ENCODE measurements around the gene SLC25A34. TPM values are rescaled to one million over a fixed set of nuclear protein-coding genes. Genes with fewer than 3 reads are reported as not detected.

The SLC25A34 gene
- total RNA-seq, 4 donors from 2014 or later, result 7.8 to 17.2 (median 13.8) TPM

DNA sequence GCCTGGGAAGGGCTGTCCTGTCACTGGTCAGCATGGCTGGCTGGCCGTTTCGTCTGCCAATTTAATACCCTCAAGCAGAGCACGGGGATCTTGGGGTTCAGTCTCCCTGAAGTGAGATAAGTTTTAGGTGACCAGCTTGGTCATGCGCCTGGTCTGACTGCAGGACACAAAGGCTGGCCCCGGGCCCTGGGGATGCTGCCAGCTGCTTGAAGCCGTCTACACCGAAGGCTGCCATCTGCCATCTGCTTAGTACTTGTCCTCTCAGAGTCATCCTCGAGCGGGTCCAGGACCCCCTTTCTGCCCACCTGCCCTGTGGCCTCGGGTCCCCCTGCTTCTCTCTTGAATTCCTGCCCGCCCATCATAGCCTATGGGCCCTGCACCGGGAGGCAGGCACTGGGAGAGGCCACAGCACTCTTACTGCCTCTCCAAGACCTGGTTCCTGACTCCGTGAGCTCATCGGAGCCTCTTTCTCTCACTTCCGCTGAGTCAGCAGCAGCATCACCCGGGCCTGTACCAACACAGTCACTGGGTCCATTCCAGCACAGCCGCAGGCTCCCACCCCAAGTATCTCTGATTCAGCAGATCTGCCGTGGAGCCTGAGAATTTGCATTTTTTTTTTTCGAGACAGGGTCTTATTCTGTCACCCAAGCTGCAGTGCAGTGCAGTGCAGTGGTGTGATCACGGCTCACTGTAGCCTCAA, 29.6 kb downstream of the SLC25A34 start:
- intact Hi-C loops (cut with DNase I; ENCODE audit: low total_unique reads), result no loop called here
- H3K27me3 ChIP-seq, result peaks cover 2 to 5% (median 4%) of the 10 kb centered on the region in 3 donors
- DNase-seq, result no peak
- no peak overlapping the region for H3K4me3 ChIP-seq
- no peaks in the 10 kb centered on the region for H3K4me1 ChIP-seq
- H3K9me3 ChIP-seq, result no peaks in the 10 kb centered on the region
- in situ Hi-C loops (cut with MboI; ENCODE audit: low sequenced_read_pairs in 4 of 4), result no loop called here
- H3K36me3 ChIP-seq, result no peaks in the 10 kb centered on the region
- no peak for ATAC-seq
- no peak overlapping the region for H3K27ac ChIP-seq
- TF ChIP-seq, protein P1, sequence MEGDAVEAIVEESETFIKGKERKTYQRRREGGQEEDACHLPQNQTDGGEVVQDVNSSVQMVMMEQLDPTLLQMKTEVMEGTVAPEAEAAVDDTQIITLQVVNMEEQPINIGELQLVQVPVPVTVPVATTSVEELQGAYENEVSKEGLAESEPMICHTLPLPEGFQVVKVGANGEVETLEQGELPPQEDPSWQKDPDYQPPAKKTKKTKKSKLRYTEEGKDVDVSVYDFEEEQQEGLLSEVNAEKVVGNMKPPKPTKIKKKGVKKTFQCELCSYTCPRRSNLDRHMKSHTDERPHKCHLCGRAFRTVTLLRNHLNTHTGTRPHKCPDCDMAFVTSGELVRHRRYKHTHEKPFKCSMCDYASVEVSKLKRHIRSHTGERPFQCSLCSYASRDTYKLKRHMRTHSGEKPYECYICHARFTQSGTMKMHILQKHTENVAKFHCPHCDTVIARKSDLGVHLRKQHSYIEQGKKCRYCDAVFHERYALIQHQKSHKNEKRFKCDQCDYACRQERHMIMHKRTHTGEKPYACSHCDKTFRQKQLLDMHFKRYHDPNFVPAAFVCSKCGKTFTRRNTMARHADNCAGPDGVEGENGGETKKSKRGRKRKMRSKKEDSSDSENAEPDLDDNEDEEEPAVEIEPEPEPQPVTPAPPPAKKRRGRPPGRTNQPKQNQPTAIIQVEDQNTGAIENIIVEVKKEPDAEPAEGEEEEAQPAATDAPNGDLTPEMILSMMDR (IDR thresholded peaks at IDR 0.05 in 4 of 5, conservative IDR thresholded peaks at IDR 0.05 in 1 of 5), result no peak
- no peak for TF ChIP-seq POLR2A (IDR thresholded peaks at IDR 0.05)

DNA sequence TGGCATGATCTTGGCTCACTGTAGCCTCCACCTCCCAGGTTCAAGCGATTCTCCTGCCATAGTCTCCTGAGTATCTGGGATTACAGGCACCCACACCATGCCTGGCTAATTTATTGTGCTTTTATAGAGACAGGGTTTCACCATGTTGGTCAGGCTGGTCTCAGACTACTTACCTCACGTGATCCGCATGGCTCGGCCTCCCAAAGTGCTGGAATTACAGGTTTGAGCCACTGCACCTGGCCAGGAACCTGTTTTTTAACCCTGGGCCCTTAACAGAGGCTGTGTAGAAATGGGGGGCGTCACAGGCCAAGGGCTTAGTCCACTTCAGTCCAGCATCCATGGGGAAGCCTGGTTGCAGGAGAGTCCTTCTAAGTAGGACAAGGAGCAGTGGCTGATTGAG, 31.9 kb downstream of the SLC25A34 start:
- ATAC-seq, result no peak
- Histone ChIP-seq H3K27me3 (no peaks in the 10 kb centered on the region), H3K36me3 (no peaks in the 10 kb centered on the region)

DNA sequence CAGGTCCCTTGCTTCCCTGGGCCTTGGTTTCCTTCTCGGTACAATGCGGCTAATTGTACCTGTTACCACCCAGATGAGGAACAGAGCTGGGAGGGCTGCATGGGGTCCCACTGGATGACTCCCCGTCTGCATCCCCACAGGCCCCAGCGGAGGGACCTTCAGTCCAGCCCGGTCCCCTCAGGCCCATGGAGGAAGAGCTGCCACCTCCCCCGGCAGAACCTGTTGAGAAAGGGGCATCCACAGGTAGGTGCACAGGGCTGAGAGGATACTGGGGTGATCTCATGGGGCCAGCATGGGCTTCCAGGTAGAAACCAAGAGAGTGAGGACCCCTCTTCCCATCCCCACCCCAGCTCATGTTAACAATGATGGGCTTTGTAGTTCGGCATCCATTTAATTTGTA, 32.3 kb downstream of the SLC25A34 start:
- no peaks in the 10 kb centered on the region for H3K36me3 ChIP-seq

More for the DNA sequence above, 31.9 kb downstream of the SLC25A34 start:
- intact Hi-C loops (cut with DNase I; ENCODE audit: low total_unique reads) (no loop called here), in situ Hi-C loops (cut with MboI; ENCODE audit: low sequenced_read_pairs in 4 of 4) (no loop called here)
- Histone ChIP-seq H3K4me3 (no peak overlapping the region), H3K9me3 (no peaks in the 10 kb centered on the region), H3K4me1 (no peaks in the 10 kb centered on the region), H3K27ac (no peak overlapping the region)
- TF ChIP-seq, protein P1 (IDR thresholded peaks at IDR 0.05 in 4 of 5, conservative IDR thresholded peaks at IDR 0.05 in 1 of 5), result no peak
- no peak for TF ChIP-seq POLR2A (IDR thresholded peaks at IDR 0.05)
- no peak for DNase-seq

DNA sequence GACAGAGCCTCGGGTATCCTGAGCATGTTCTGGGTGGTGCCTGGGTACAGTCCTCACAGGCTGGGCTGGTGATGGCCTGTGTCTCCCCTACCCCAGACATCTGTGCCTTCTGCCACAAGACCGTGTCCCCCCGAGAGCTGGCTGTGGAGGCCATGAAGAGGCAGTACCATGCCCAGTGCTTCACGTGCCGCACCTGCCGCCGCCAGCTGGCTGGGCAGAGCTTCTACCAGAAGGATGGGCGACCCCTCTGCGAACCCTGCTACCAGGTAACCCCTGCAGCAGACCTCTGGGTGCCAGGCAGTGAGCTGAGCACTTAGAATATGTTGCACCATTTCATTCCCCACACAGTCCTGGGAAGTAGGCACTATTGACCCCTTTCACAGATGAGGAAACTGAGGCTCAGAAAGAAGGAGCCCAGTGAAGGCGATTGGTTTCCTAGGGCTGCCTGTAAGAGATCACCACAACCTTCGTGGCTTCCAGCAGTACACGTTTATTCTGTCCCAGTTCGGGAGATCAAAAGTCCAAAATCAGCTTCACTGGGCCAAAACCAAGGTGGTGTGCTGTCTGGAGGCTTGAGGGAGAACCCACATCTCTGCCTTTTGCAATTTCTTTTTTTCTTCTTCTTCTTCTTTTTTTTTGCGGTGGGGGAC, 34.4 kb downstream of the SLC25A34 start:
- H3K9me3 ChIP-seq, result no peaks in the 10 kb centered on the region
- no peaks in the 10 kb centered on the region for H3K4me1 ChIP-seq
- DNase-seq, result no peak
- intact Hi-C loops (cut with DNase I; ENCODE audit: low total_unique reads) (no loop called here), in situ Hi-C loops (cut with MboI; ENCODE audit: low sequenced_read_pairs in 4 of 4) (no loop called here)
- no peak overlapping the region for H3K27ac ChIP-seq
- ATAC-seq, result no peak
- TF ChIP-seq, protein P1 (IDR thresholded peaks at IDR 0.05 in 4 of 5, conservative IDR thresholded peaks at IDR 0.05 in 1 of 5), result no peak
- TF ChIP-seq POLR2A (IDR thresholded peaks at IDR 0.05), result no peak
- no peaks in the 10 kb centered on the region for H3K36me3 ChIP-seq
- no peaks in the 10 kb centered on the region for H3K27me3 ChIP-seq
- H3K4me3 ChIP-seq, result no peak overlapping the region

More for the DNA sequence above, 32.3 kb downstream of the SLC25A34 start:
- H3K4me3 ChIP-seq, result no peak overlapping the region
- no peaks in the 10 kb centered on the region for H3K9me3 ChIP-seq
- TF ChIP-seq POLR2A (IDR thresholded peaks at IDR 0.05), result no peak
- TF ChIP-seq, protein P1 (IDR thresholded peaks at IDR 0.05 in 4 of 5, conservative IDR thresholded peaks at IDR 0.05 in 1 of 5), result no peak
- in situ Hi-C loops (cut with MboI; ENCODE audit: low sequenced_read_pairs in 4 of 4) (no loop called here), intact Hi-C loops (cut with DNase I; ENCODE audit: low total_unique reads) (no loop called here)
- no peak for DNase-seq
- no peak overlapping the region for H3K27ac ChIP-seq
- ATAC-seq, result no peak
- no peaks in the 10 kb centered on the region for H3K4me1 ChIP-seq
- H3K27me3 ChIP-seq, result no peaks in the 10 kb centered on the region

All from gastrocnemius medialis (tissue), 4 donors.